Stomach smooth muscle (tissue), 2 donors: ENCODE measurements around the gene RNF114.

Experiments
- H3K27ac ChIP-seq: one replicate; pipeline ENCODE4 v1.7.0; 2013; ENCODE audit warnings: mild to moderate bottlenecking, low read length, inconsistent platforms
- H3K27me3 ChIP-seq, 2 donors: one replicate each; pipeline ENCODE4 v1.7.0; 2013; ENCODE audit warnings: low read length in 2 of 2; ENCODE audit not compliant: insufficient read depth in 2 of 2, control insufficient read depth in 1 of 2
- H3K36me3 ChIP-seq, 2 donors: one replicate each; pipeline ENCODE4 v1.7.0; 2013; ENCODE audit warnings: low read length in 2 of 2; ENCODE audit not compliant: control insufficient read depth in 2 of 2, insufficient read depth in 2 of 2
- H3K4me1 ChIP-seq: one replicate; pipeline ENCODE4 v1.7.0; 2013; ENCODE audit warnings: low read length; ENCODE audit not compliant: control insufficient read depth, insufficient read depth
- H3K4me3 ChIP-seq, 2 donors: one replicate each; pipeline ENCODE4 v1.7.0; 2013; ENCODE audit warnings: low read length in 2 of 2
- H3K9ac ChIP-seq, 2 donors: one replicate each; pipeline ENCODE4 v1.7.0; 2013; ENCODE audit warnings: low read length in 2 of 2, mild to moderate bottlenecking in 1 of 2
- H3K9me3 ChIP-seq, 2 donors: one replicate each; pipeline ENCODE4 v1.7.0; 2013; ENCODE audit warnings: low read length in 2 of 2; ENCODE audit not compliant: control insufficient read depth in 2 of 2
- donor health status: healthy.
- donor health status: Pancreatic carcinoma.

RNF114 gene

GRCh38 chr20:49937027-49937929 lies 1.1 kb downstream of the RNF114 start:
- no peaks in the 10 kb centered on the region for H3K9me3 ChIP-seq
- H3K4me3 ChIP-seq, result peak overlapping the region; percentile 62 to 92
- peak overlapping the region; percentile 87 for H3K27ac ChIP-seq
- H3K4me1 ChIP-seq, result peaks cover 28% of the 10 kb centered on the region
- H3K9ac ChIP-seq, result peak overlapping the region; percentile 91 to 96
- peaks cover 12 to 14% of the 10 kb centered on the region in 2 donors for H3K36me3 ChIP-seq
- H3K27me3 ChIP-seq, result no peaks in the 10 kb centered on the region

- Histone ChIP-seq H3K4me3 (peak overlapping the region; percentile 57 to 62), H3K9ac (peak overlapping the region in 1 of 2 donors; percentile 24), H3K36me3 (peaks cover 15 to 16% of the 10 kb centered on the region in 2 donors), H3K9me3 (no peaks in the 10 kb centered on the region), H3K4me1 (peaks cover 28% of the 10 kb centered on the region), H3K27ac (no peak overlapping the region), H3K27me3 (no peaks in the 10 kb centered on the region)
Observed at GRCh38 chr20:49938173-49939163, 2.3 kb downstream of the RNF114 start.

DNA sequence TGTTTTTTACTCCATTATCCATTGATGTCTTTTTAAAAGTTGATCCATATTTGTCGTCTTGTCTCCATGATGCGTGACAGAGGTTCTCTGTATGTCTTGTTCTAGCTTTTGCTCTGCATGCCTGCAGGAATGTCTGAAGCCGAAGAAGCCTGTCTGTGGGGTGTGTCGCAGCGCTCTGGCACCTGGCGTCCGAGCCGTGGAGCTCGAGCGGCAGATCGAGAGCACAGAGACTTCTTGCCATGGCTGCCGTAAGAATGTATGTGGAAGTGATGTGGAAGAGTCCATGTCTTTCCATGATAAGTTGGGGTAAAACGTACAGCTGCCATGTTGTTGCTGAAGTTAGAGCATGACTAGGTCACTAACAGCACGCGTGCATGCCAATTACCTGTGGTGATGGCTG lies 5.3 kb downstream of the RNF114 start:
- Histone ChIP-seq H3K4me3 (no peak overlapping the region), H3K9me3 (no peaks in the 10 kb centered on the region), H3K27ac (no peak overlapping the region), H3K9ac (no peak overlapping the region), H3K27me3 (no peaks in the 10 kb centered on the region), H3K36me3 (peaks cover 27 to 33% of the 10 kb centered on the region in 2 donors), H3K4me1 (peaks cover 21% of the 10 kb centered on the region)

DNA sequence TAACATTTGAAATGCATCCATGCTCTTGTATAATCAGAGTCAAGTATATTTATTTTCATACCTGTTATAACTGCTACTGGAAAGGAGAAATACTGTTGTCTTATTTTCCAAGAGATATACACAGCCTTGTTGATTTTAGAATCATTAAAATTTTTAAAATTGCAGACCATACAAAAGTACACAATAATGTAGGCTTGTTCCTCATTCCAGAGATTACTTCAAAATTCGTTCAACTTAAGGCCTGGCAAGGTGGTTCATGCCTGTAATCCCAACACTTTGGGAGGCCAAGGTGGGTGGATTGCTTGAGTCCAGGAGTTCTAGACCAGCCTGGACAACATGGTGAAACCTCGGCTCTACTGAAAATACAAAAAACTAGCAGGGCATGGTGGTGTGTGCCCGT lies 6.1 kb downstream of the RNF114 start:
- no peaks in the 10 kb centered on the region for H3K27me3 ChIP-seq
- H3K9ac ChIP-seq, result no peak overlapping the region
- peaks cover 30 to 35% of the 10 kb centered on the region in 2 donors for H3K36me3 ChIP-seq
- no peak overlapping the region for H3K4me3 ChIP-seq
- no peak overlapping the region for H3K27ac ChIP-seq
- no peaks in the 10 kb centered on the region for H3K9me3 ChIP-seq
- H3K4me1 ChIP-seq, result peaks cover 16% of the 10 kb centered on the region

DNA sequence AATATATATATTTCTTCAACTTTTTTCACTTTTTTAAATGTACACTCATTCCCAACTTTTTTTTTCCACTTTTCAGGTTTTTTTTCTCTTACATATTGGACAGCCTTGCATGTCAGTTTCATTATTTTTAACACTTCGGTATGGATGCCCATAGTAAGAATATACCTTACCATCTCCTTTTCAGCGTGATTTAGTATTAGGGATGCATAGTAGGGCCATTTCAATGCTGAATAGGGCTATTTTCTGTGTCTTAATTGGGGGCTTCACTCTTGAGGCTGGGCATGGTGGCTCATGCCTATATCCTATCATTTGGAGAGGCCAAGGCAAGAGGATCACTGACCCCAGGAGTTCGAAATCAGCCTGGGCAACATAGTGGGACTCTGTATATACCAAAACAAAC lies 6.7 kb downstream of the RNF114 start:
- Histone ChIP-seq H3K9me3 (no peaks in the 10 kb centered on the region), H3K4me3 (no peak overlapping the region), H3K36me3 (peaks cover 30 to 35% of the 10 kb centered on the region in 2 donors), H3K4me1 (peaks cover 11% of the 10 kb centered on the region), H3K27me3 (no peaks in the 10 kb centered on the region), H3K27ac (no peak overlapping the region), H3K9ac (no peak overlapping the region)

- H3K9ac ChIP-seq, result no peak overlapping the region
- no peak overlapping the region for H3K4me3 ChIP-seq
- H3K36me3 ChIP-seq, result peaks cover 42 to 44% of the 10 kb centered on the region in 2 donors
- no peak overlapping the region for H3K27ac ChIP-seq
- no peaks in the 10 kb centered on the region for H3K9me3 ChIP-seq
- H3K4me1 ChIP-seq, result no peaks in the 10 kb centered on the region
- no peaks in the 10 kb centered on the region for H3K27me3 ChIP-seq
Observed at GRCh38 chr20:49945306-49945700, 9.1 kb downstream of the RNF114 start.

DNA sequence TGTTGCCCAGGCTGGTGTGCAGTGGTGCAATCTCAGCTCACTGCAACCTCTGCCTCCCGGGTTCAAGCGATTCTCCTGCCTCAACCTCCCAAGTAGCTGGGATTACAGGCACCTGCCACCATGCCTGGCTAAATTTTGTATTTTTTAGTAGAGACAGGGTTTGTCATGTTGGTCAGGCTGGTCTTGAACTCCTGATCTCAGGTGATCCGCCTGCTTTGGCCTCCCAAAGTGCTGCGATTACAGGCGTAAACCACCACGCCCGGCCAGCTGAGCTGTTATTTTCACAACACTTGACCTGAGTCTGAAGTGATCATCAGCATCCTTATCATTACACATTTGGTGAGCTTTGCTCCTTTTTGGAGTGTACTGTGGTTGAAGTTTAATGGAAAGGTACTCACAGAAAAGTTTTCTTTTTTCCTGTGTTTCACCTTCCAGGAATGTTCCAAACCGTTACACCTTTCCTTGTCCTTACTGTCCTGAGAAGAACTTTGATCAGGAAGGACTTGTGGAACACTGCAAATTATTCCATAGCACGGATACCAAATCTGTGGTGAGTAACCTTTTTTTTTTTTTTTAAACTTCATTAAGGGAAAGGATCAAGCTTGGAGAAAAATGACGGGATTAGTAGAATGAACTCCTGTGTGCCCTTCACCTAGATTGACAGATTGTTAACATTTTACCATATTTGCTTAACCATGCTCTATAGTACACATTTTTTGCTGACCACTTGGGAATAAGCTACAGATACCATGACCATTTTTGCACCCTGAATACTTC lies 9.7 kb downstream of the RNF114 start:
- Histone ChIP-seq H3K36me3 (peaks cover 48 to 50% of the 10 kb centered on the region in 2 donors), H3K27ac (no peak overlapping the region), H3K4me3 (no peak overlapping the region), H3K9ac (no peak overlapping the region), H3K27me3 (no peaks in the 10 kb centered on the region), H3K9me3 (no peaks in the 10 kb centered on the region), H3K4me1 (no peaks in the 10 kb centered on the region)

DNA sequence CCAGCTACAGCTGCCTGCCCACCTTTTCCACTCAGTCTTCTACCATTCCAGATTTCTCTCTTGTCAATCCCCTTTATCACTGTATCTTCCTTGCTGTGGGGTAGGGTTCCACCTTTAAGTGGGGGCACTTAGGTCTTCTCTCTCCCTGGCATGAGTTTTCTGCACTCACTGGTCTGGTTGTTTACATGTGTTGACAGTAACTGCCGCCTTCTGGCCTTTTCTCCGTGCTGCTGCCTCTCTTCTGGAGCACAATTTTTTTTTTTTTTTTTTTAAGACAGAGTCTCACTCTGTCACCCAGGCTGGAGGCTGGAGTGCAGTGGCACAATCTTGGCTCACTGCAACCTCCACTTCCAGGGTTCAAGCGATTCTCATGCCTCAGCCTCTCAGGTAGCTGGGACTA lies 12.0 kb downstream of the RNF114 start:
- no peak overlapping the region for H3K27ac ChIP-seq
- no peaks in the 10 kb centered on the region for H3K9me3 ChIP-seq
- no peaks in the 10 kb centered on the region for H3K27me3 ChIP-seq
- H3K4me3 ChIP-seq, result no peak overlapping the region
- no peaks in the 10 kb centered on the region for H3K4me1 ChIP-seq
- peaks cover 59 to 62% of the 10 kb centered on the region in 2 donors for H3K36me3 ChIP-seq
- H3K9ac ChIP-seq, result no peak overlapping the region

DNA sequence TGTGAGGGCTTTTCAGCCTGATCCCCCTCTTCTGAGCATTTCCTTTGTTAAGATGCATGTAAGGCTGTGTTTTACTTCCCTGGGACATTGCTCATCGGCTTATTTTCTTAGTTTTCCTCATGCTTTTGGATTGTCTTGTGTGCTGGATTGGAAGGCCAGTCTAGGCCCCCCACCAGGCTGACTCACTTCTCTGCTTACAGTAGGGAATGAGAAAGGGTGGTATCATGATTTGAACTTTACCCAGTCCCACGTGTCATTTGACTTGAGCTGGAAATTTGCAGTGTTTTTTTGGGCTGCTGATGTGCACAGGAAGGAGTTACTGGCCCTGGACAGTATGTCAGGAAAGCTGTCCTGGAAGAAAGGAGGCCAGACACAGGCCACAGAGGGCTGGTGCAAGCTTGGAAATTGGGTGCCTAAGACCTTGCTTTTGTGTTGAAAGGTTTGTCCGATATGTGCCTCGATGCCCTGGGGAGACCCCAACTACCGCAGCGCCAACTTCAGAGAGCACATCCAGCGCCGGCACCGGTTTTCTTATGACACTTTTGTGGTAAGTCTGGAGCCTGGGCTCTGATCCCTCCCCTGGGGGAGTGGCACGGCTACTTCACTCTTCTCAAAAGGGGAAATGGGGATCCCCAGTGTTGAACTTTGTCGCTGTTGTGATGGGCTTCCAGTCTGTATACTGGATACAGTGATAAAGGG lies 12.8 kb downstream of the RNF114 start:
- peaks cover 63 to 67% of the 10 kb centered on the region in 2 donors for H3K36me3 ChIP-seq
- H3K9me3 ChIP-seq, result no peaks in the 10 kb centered on the region
- no peak overlapping the region for H3K27ac ChIP-seq
- H3K9ac ChIP-seq, result no peak overlapping the region
- H3K4me1 ChIP-seq, result no peaks in the 10 kb centered on the region
- no peak overlapping the region for H3K4me3 ChIP-seq
- H3K27me3 ChIP-seq, result no peaks in the 10 kb centered on the region
